ENCODE results near the gene TGFBR1.

DNA sequence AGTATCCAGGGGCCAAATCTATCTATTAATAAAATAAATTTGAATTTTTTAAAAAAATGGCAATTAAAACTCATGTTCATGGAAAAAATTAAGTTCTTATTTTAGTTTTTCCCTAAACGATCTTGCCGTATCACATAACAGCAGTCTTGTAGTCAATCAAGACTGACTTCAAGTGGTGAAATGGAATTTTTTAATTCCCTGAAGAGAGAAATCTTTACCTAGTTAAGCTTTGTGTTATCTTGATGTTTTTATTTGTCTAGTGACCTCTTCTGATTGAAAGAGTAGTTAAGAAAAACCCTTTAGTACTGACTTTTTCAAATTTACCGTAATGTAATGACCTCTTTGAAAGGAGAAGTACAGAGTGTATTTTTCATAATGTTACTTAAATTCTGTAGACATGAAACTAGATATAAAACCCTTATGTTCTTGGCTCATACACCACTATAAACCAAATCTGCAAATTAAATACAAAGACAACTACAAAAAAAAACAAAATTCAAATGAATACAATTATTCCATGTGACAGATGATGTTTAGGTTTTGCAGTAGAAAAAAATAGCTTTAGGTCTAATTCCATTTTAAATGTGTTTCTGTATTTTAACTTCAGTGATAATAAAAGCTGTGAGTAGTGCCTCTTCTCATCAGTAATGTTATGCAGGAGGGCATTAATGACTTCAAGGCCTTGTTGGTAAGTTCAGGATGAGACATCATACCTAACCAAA lies 19.8 kb downstream of the TGFBR1 start:
- TF ChIP-seq, protein P1, sequence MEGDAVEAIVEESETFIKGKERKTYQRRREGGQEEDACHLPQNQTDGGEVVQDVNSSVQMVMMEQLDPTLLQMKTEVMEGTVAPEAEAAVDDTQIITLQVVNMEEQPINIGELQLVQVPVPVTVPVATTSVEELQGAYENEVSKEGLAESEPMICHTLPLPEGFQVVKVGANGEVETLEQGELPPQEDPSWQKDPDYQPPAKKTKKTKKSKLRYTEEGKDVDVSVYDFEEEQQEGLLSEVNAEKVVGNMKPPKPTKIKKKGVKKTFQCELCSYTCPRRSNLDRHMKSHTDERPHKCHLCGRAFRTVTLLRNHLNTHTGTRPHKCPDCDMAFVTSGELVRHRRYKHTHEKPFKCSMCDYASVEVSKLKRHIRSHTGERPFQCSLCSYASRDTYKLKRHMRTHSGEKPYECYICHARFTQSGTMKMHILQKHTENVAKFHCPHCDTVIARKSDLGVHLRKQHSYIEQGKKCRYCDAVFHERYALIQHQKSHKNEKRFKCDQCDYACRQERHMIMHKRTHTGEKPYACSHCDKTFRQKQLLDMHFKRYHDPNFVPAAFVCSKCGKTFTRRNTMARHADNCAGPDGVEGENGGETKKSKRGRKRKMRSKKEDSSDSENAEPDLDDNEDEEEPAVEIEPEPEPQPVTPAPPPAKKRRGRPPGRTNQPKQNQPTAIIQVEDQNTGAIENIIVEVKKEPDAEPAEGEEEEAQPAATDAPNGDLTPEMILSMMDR (IDR thresholded peaks at IDR 0.05): no peak
- TF ChIP-seq, protein P2, sequence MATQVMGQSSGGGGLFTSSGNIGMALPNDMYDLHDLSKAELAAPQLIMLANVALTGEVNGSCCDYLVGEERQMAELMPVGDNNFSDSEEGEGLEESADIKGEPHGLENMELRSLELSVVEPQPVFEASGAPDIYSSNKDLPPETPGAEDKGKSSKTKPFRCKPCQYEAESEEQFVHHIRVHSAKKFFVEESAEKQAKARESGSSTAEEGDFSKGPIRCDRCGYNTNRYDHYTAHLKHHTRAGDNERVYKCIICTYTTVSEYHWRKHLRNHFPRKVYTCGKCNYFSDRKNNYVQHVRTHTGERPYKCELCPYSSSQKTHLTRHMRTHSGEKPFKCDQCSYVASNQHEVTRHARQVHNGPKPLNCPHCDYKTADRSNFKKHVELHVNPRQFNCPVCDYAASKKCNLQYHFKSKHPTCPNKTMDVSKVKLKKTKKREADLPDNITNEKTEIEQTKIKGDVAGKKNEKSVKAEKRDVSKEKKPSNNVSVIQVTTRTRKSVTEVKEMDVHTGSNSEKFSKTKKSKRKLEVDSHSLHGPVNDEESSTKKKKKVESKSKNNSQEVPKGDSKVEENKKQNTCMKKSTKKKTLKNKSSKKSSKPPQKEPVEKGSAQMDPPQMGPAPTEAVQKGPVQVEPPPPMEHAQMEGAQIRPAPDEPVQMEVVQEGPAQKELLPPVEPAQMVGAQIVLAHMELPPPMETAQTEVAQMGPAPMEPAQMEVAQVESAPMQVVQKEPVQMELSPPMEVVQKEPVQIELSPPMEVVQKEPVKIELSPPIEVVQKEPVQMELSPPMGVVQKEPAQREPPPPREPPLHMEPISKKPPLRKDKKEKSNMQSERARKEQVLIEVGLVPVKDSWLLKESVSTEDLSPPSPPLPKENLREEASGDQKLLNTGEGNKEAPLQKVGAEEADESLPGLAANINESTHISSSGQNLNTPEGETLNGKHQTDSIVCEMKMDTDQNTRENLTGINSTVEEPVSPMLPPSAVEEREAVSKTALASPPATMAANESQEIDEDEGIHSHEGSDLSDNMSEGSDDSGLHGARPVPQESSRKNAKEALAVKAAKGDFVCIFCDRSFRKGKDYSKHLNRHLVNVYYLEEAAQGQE (IDR thresholded peaks at IDR 0.05; ENCODE audit: low read depth, low read length): no peak
- TF ChIP-seq, protein P3, sequence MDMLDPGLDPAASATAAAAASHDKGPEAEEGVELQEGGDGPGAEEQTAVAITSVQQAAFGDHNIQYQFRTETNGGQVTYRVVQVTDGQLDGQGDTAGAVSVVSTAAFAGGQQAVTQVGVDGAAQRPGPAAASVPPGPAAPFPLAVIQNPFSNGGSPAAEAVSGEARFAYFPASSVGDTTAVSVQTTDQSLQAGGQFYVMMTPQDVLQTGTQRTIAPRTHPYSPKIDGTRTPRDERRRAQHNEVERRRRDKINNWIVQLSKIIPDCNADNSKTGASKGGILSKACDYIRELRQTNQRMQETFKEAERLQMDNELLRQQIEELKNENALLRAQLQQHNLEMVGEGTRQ (IDR thresholded peaks at IDR 0.05; ENCODE audit: borderline replicate concordance, low read depth, low read length): no peak
- TF ChIP-seq EP300 (IDR thresholded peaks at IDR 0.05; ENCODE audit: borderline replicate concordance in 1 of 2, low read depth in 1 of 2, low read length in 1 of 2) (no peak), JUND (IDR thresholded peaks at IDR 0.05) (no peak), NFIC (IDR thresholded peaks at IDR 0.05; ENCODE audit: borderline replicate concordance) (no peak), SIN3A (IDR thresholded peaks at IDR 0.05; ENCODE audit: borderline replicate concordance, low read depth, low read length) (no peak), TEAD4 (IDR thresholded peaks at IDR 0.05; ENCODE audit: borderline replicate concordance, insufficient read depth) (no peak), POLR2AphosphoS5 (IDR thresholded peaks at IDR 0.05; ENCODE audit: low read depth, low read length) (no peak), ELF1 (IDR thresholded peaks at IDR 0.05) (no peak), GABPA (IDR thresholded peaks at IDR 0.05; ENCODE audit: low read depth) (no peak), SMC3 (IDR thresholded peaks at IDR 0.05; ENCODE audit: low read depth, low read length) (no peak)
- TF ChIP-seq, protein P4, sequence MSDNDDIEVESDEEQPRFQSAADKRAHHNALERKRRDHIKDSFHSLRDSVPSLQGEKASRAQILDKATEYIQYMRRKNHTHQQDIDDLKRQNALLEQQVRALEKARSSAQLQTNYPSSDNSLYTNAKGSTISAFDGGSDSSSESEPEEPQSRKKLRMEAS (IDR thresholded peaks at IDR 0.05; ENCODE audit: low read depth): no peak
